ENCODE data around the gene PDIA5.

DNA sequence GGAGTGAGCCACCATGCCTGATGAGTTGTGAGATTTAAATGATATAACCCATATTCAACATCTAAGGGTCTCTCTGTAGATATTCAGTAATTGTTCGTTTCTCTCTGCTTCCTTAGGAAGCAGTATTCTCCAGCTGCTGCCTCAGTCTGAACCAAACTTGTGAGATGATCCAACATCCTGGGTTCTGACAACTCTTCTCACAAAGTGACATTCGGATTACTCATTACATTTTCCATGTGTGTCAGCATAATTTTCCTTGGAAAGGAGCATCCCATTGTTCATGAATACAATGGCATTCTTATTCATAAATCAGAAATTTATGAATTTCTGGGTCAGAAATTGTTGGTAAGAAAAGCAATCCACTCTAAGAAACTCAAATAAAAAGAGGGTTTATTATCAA, 119.9 kb downstream of the PDIA5 start:
- TF ChIP-seq, protein P1, sequence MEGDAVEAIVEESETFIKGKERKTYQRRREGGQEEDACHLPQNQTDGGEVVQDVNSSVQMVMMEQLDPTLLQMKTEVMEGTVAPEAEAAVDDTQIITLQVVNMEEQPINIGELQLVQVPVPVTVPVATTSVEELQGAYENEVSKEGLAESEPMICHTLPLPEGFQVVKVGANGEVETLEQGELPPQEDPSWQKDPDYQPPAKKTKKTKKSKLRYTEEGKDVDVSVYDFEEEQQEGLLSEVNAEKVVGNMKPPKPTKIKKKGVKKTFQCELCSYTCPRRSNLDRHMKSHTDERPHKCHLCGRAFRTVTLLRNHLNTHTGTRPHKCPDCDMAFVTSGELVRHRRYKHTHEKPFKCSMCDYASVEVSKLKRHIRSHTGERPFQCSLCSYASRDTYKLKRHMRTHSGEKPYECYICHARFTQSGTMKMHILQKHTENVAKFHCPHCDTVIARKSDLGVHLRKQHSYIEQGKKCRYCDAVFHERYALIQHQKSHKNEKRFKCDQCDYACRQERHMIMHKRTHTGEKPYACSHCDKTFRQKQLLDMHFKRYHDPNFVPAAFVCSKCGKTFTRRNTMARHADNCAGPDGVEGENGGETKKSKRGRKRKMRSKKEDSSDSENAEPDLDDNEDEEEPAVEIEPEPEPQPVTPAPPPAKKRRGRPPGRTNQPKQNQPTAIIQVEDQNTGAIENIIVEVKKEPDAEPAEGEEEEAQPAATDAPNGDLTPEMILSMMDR (IDR thresholded peaks at IDR 0.05) = no peak
- no peak for TF ChIP-seq POLR2A (IDR thresholded peaks at IDR 0.05)
